Pulmonary artery endothelial cell (primary cell): ENCODE measurements around the gene POLR2B. TPM values are rescaled to one million over a fixed set of nuclear protein-coding genes. Genes with fewer than 3 reads are reported as not detected.

ENCODE experiments used
- total RNA-seq: library from RNA; depleted of rRNA; stranded (reverse); fragments of >200 nt; gene quantifications from 2 replicates; pipeline ENCODE4 v1.2.3, GENCODE V29; 2014

The POLR2B gene
- total RNA-seq, 1 donor from 2014 or later = 166 TPM

Other genes starting within 250 kb of the POLR2B start
- gene SPINK2, start 157.2 kb upstream of the POLR2B start, total RNA-seq = not detected in 2 replicates
- gene REST, start 71.0 kb upstream of the POLR2B start, total RNA-seq = 34.0 and 39.1 TPM in 2 replicates
- gene NOA1, start 1.3 kb upstream of the POLR2B start, total RNA-seq = 15.5 and 25.2 TPM in 2 replicates
- 322 and 445 TPM in 2 replicates for gene IGFBP7, start 131.5 kb downstream of the POLR2B start, total RNA-seq